Gastroesophageal sphincter (tissue), 3 donors: ENCODE measurements around the gene VDAC1.

ENCODE experiments used
- POLR2A ChIP-seq, 2 donors: fragments of 450-650 bp; IDR thresholded peaks; one replicate each; pipeline ENCODE4 v1.6.1; 2017; ENCODE audit warnings: antibody characterized with exemption in 2 of 2, mild to moderate bottlenecking in 2 of 2, moderate library complexity in 1 of 2
- TF ChIP-seq, protein P1 (sequence below), 4 experiments: fragments of 200-600 bp in 2 of 4; fragments of 450-650 bp in 2 of 4; sonication (generic) in 1 of 4; IDR thresholded peaks; one replicate each; pipeline ENCODE4 v1.5.1; 2017 to 2019; ENCODE audit warnings: antibody characterized with exemption in 4 of 4, mild to moderate bottlenecking in 2 of 4, moderate library complexity in 2 of 4

GRCh38 chr5:133933670-133934295 is 71.0 kb downstream of the VDAC1 start:
- TF ChIP-seq, protein P1, sequence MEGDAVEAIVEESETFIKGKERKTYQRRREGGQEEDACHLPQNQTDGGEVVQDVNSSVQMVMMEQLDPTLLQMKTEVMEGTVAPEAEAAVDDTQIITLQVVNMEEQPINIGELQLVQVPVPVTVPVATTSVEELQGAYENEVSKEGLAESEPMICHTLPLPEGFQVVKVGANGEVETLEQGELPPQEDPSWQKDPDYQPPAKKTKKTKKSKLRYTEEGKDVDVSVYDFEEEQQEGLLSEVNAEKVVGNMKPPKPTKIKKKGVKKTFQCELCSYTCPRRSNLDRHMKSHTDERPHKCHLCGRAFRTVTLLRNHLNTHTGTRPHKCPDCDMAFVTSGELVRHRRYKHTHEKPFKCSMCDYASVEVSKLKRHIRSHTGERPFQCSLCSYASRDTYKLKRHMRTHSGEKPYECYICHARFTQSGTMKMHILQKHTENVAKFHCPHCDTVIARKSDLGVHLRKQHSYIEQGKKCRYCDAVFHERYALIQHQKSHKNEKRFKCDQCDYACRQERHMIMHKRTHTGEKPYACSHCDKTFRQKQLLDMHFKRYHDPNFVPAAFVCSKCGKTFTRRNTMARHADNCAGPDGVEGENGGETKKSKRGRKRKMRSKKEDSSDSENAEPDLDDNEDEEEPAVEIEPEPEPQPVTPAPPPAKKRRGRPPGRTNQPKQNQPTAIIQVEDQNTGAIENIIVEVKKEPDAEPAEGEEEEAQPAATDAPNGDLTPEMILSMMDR (IDR thresholded peaks at IDR 0.05) = no peak
- TF ChIP-seq POLR2A (IDR thresholded peaks at IDR 0.05) = no peak
